ENCODE data around the gene NECAB2.

Gene NECAB2

DNA sequence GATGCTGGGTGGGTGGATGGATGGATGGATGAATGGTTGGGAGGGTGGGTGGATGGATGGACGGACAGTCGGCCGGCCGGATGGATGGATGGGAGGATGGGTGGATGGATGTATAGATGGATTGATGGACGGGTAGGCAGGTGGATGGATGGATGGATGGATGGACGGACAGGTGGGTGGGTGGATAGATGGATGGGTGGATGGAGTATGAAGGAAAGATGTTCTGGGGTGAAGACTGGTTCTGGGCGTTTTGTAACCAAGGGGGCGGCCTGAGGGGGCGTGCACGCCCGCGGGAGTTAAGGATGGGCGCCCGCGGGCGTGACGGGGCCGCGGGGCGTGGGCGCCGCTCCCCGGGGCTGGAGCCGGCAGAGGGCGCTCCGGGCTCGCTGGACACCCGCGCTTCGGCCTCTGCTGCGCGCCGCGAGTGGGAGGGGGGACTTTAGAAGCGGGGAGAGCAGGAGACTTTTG, at the start of gene NECAB2:
TSS of gene NECAB2 (plus strand) at position 407 of the 468 bp plus-strand sequence. CDS start 405 bp downstream, outside the sequence.
- DNase-seq (ENCODE audit: low read depth in 1 of 2, low spot score in 1 of 2): no peak

- DNase-seq (ENCODE audit: low read depth in 1 of 2, low spot score in 1 of 2): no peak
These were observed 47.1 kb upstream of the NECAB2 start for GRCh38 chr16:83920894-83921491.

DNA sequence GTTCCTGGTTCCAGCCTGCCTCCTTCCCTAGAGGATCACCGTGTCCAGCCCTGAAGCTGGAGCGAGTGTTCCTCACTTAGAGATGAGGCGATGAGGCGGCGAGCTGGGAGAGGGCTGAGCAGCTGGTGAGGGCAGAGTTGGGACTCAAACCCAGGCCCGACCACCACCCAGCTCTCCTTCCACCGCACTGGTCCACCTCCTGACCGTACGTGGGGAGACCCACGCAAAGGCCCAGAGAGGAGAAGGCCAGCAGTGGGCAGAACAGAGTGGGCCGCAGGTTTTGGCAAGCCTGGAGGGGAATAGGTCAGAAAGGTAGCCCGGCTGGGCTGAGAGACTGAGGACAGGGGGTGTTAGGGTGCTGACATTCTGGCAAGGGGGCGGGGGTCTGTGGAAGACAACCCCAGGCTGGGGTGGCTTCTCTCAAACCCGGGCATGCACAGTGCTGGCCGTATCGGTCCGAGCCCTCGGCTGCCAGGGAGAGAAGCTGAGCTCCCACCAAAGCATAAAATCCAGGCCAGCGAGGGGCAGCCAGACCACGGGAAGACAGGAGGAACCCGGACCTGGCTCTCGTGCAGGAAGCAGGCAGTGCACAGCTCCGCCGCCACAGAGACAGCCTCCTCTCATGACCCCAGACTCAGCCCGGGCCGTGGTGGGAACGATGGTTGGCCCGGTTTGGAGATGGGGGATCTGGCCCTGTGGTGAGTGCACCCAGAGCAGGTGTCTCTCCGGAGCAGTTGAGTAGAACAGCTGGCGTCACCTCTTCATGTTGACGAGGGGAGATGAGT, 44.3 kb upstream of the NECAB2 start:
- DNase-seq (ENCODE audit: low read depth in 1 of 2, low spot score in 1 of 2): no peak

DNA sequence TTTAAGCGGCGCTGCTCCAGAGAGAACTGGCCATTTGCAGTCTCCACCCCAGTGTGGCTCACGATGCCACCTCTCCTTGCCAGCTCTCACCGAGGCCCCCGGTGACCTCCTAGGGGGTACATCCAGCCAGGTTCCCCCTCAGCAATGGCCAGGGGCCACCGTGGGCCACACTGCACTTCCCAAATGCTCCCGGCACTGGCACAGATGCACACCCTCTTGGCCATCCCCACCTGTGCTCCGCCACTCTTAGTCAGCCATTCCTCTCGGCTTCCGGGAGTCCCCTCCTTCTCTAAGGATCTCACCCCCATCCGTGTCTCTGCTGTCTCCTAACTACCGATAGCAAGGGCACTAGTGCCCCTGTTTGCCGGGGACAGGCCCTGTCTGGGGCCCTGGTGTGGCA, 43.4 kb upstream of the NECAB2 start:
- no peak for DNase-seq (ENCODE audit: low read depth in 1 of 2, low spot score in 1 of 2)

- DNase-seq (ENCODE audit: low read depth in 1 of 2, low spot score in 1 of 2): no peak
These were observed 42.7 kb upstream of the NECAB2 start for GRCh38 chr16:83925095-83925905.

GRCh38 chr16:83925957-83926725, 41.9 kb upstream of the NECAB2 start:
- no peak for DNase-seq (ENCODE audit: low read depth in 1 of 2, low spot score in 1 of 2)

- peak; percentile 33 to 39 for DNase-seq (ENCODE audit: low read depth in 1 of 2, low spot score in 1 of 2)
These were observed 41.2 kb upstream of the NECAB2 start for GRCh38 chr16:83926726-83927397.

- DNase-seq (ENCODE audit: low read depth in 1 of 2, low spot score in 1 of 2): no peak
These were observed 39.5 kb upstream of the NECAB2 start for GRCh38 chr16:83928341-83929055.

- no peak for DNase-seq (ENCODE audit: low read depth in 1 of 2, low spot score in 1 of 2)
These were observed 38.1 kb upstream of the NECAB2 start for GRCh38 chr16:83929811-83930555.

DNA sequence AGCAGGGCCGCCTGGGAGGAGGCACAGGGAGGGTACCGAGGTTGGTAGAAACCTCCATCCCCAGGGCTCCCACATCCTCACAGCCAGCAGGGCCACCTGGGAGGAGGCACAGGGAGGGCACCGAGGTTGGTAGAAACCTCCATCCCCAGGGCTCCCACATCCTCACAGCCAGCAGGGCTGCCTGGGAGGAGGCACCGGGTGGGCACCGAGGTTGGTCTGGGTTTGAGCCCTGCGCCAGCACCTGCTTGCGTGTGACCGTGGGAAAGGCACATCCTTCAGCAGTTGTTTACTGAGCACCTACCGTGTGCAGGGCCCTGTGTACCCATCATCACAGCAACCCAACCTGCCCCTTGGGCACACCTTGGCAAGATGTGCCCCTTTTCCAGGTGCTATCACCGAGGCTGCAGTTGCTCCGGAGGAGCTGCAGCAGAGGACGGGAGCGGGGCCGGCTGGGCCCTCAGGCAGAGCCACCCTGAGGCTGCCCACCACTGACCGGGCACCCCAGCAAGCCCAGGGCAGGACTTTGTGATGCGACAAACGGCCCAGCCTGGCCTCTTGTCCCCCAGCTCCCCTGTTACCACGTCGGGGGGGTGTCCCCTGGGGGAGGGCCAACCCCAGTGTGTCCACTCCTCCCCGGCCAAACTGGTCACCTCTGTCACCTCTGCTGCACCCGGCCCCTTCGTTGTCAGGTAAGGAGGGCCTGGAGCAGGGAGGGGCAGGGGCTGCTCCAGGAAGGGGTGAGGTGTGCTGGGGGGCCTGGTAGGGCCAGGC, 37.1 kb upstream of the NECAB2 start:
- DNase-seq (ENCODE audit: low read depth in 1 of 2, low spot score in 1 of 2): no peak

- DNase-seq (ENCODE audit: low read depth in 1 of 2, low spot score in 1 of 2): no peak
These were observed 36.5 kb upstream of the NECAB2 start for GRCh38 chr16:83931556-83931955.

GRCh38 chr16:83932304-83932703, 35.7 kb upstream of the NECAB2 start:
- DNase-seq (ENCODE audit: low read depth in 1 of 2, low spot score in 1 of 2): no peak

GRCh38 chr16:83932955-83933673, 34.9 kb upstream of the NECAB2 start:
- DNase-seq (ENCODE audit: low read depth in 1 of 2, low spot score in 1 of 2): no peak

GRCh38 chr16:83933885-83934683, 34.0 kb upstream of the NECAB2 start:
- no peak for DNase-seq (ENCODE audit: low read depth in 1 of 2, low spot score in 1 of 2)

- DNase-seq (ENCODE audit: low read depth in 1 of 2, low spot score in 1 of 2): no peak
These were observed 33.4 kb upstream of the NECAB2 start for GRCh38 chr16:83934684-83934977.

GRCh38 chr16:83935005-83935857, 32.8 kb upstream of the NECAB2 start:
- DNase-seq (ENCODE audit: low read depth in 1 of 2, low spot score in 1 of 2): no peak
